ENCODE measurements around the gene PNPLA5.
"Not testable (repeated sequence)": the region's sequence is repeated elsewhere in the genome, so short reads cannot be mapped to it uniquely, and the experiment has no call there.

PNPLA5 gene

GRCh38 chr22:43879901-43880540 is 11.8 kb downstream of the PNPLA5 start:
- DNase-seq = no peak

- DNase-seq = no peak
Measured at GRCh38 chr22:43878831-43879550, 12.8 kb downstream of the PNPLA5 start.

GRCh38 chr22:43878079-43878795 is 13.6 kb downstream of the PNPLA5 start:
- DNase-seq = no peak

- no peak for DNase-seq
Measured at GRCh38 chr22:43876866-43877509, 14.8 kb downstream of the PNPLA5 start.

GRCh38 chr22:43869799-43870198 is 22.0 kb downstream of the PNPLA5 start:
- DNase-seq = no peak

- not testable (repeated sequence) for DNase-seq
Measured at GRCh38 chr22:43869001-43869400, 22.8 kb downstream of the PNPLA5 start.

GRCh38 chr22:43867839-43868635 is 23.8 kb downstream of the PNPLA5 start:
- peak; percentile 53 for DNase-seq

GRCh38 chr22:43862882-43863202 is 29.0 kb downstream of the PNPLA5 start:
- no peak for DNase-seq

- DNase-seq = no peak
Measured at GRCh38 chr22:43862074-43862881, 29.5 kb downstream of the PNPLA5 start, which contains the start of gene SULT4A1. Gene SULT4A1 (minus strand): TSS chr22:43862513. CDS start chr22:43862382, 131 bp downstream.

- DNase-seq = no peak
Measured at GRCh38 chr22:43861529-43861928, 30.3 kb downstream of the PNPLA5 start.

GRCh38 chr22:43860831-43861230 is 31.0 kb downstream of the PNPLA5 start:
- DNase-seq = no peak

GRCh38 chr22:43860126-43860525 is 31.7 kb downstream of the PNPLA5 start:
- no peak for DNase-seq

GRCh38 chr22:43859621-43860020 is 32.2 kb downstream of the PNPLA5 start:
- DNase-seq = no peak

- DNase-seq = no peak
Measured at GRCh38 chr22:43859176-43859575, 32.6 kb downstream of the PNPLA5 start.

GRCh38 chr22:43858156-43858895 is 33.5 kb downstream of the PNPLA5 start:
- DNase-seq = no peak

GRCh38 chr22:43857367-43857766 is 34.4 kb downstream of the PNPLA5 start:
- no peak for DNase-seq

GRCh38 chr22:43855431-43855830 is 36.4 kb downstream of the PNPLA5 start:
- DNase-seq = no peak

- no peak for DNase-seq
Measured at GRCh38 chr22:43854786-43855271, 37.0 kb downstream of the PNPLA5 start.

- no peak for DNase-seq
Measured at GRCh38 chr22:43854121-43854785, 37.6 kb downstream of the PNPLA5 start.

- DNase-seq = no peak
Measured at GRCh38 chr22:43853328-43853931, 38.4 kb downstream of the PNPLA5 start.
